Measurements from ENCODE around the gene UAP1.
"Not testable (repeated sequence)": the region's sequence is repeated elsewhere in the genome, so short reads cannot be mapped to it uniquely, and the experiment has no call there.

UAP1 gene

GRCh38 chr1:162587761-162588260, 26.3 kb downstream of the UAP1 start:
- H3K4me3 ChIP-seq (replicated peaks; ENCODE audit: low read depth, low read length) = no peak overlapping the region
- TF ChIP-seq CTCF (IDR thresholded peaks at IDR 0.05; ENCODE audit: low read depth, low read length, missing control alignments) = no peak
- no peak for DNase-seq (ENCODE audit: extremely low read depth, low read depth)

DNA sequence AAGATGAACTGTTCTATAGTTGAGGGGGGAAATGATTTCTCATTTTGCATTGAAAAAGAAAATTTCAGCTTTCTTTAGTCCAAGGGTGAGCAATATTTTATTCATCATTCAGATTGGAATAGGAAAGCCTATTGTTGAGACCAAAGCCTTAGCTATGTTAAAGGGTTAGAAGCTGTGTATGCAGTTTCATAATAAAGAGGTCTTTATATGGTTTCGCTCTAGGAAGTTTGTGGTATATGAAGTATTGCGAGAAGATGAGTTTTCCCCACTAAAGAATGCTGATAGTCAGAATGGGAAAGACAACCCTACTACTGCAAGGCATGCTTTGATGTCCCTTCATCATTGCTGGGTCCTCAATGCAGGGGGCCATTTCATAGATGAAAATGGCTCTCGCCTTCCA, 28.6 kb downstream of the UAP1 start:
- no peak for TF ChIP-seq CTCF (IDR thresholded peaks at IDR 0.05; ENCODE audit: low read depth, low read length, missing control alignments)
- DNase-seq (ENCODE audit: extremely low read depth, low read depth) = no peak
- no peak overlapping the region for H3K4me3 ChIP-seq (replicated peaks; ENCODE audit: low read depth, low read length)

- no peak overlapping the region for H3K4me3 ChIP-seq (replicated peaks; ENCODE audit: low read depth, low read length)
- DNase-seq (ENCODE audit: extremely low read depth, low read depth) = no peak
- no peak for TF ChIP-seq CTCF (IDR thresholded peaks at IDR 0.05; ENCODE audit: low read depth, low read length, missing control alignments)
Measured at GRCh38 chr1:162590686-162591085, 29.2 kb downstream of the UAP1 start.

GRCh38 chr1:162596514-162597170, 35.1 kb downstream of the UAP1 start:
- DNase-seq (ENCODE audit: extremely low read depth, low read depth) = no peak
- no peak for TF ChIP-seq CTCF (IDR thresholded peaks at IDR 0.05; ENCODE audit: low read depth, low read length, missing control alignments)
- no peak overlapping the region for H3K4me3 ChIP-seq (replicated peaks; ENCODE audit: low read depth, low read length)

- no peak overlapping the region for H3K4me3 ChIP-seq (replicated peaks; ENCODE audit: low read depth, low read length)
- TF ChIP-seq CTCF (IDR thresholded peaks at IDR 0.05; ENCODE audit: low read depth, low read length, missing control alignments) = no peak
- no peak for DNase-seq (ENCODE audit: extremely low read depth, low read depth)
Measured at GRCh38 chr1:162599451-162599850, 37.9 kb downstream of the UAP1 start.

DNA sequence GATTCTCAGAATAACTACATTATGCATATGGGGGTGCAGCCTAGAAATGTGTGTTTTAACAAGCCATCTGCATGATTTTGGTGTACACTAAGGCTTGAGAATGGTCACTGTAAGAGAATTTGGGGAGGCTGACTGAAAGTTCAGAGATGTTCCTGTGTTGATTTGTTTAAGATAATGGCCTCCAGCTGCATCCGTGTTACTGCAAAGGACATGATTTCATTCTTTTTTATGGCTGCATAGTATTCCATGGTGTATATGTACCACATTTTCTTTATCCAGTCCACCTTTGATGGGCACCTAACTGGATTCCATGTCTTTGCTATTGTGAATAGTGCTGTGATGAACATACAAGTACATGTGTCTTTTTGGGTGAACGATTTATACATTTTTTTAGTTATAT, 41.6 kb downstream of the UAP1 start:
- not testable (repeated sequence) for H3K4me3 ChIP-seq (replicated peaks; ENCODE audit: low read depth, low read length); DNase-seq (ENCODE audit: extremely low read depth, low read depth)

DNA sequence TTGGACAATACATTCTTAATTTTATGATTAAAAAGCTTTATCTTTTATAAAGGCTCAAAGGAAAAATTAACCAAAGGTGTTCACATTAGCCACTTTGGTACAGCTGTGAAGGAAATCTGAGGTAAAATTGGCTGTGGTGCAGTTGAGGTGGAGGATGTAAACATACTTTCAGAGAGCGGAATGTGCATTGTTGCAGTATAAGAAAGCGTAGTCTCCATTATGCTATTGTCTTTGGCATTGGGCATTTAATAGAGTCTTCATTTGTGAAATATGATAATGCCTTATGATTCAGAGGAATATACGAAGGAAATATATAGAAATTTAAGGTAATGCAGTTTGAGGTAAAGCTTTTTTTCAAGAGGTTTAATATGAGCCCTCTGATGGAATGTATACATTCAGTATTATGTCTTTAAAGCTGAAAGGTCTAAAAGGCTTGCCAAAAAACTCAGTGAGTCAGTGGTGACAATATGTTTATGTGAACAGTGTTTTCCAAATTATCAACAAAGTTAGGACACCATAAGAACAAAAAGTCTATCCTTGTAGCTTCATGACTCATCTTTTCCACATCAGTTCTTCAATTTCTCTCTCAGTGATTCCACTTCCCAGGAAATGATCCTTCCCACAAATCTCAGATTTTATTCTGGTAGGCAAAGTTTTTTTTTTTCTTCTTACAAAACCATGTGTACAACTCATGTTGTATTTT, 43.9 kb downstream of the UAP1 start:
- DNase-seq (ENCODE audit: extremely low read depth, low read depth) = peak; percentile 92
- no peak for TF ChIP-seq CTCF (IDR thresholded peaks at IDR 0.05; ENCODE audit: low read depth, low read length, missing control alignments)
- H3K4me3 ChIP-seq (replicated peaks; ENCODE audit: low read depth, low read length) = no peak overlapping the region

Data from HFF-Myc (cell line).